Measurements from ENCODE around the gene ERLEC1. TPM values are rescaled to one million over a fixed set of nuclear protein-coding genes. Genes with fewer than 3 reads are reported as not detected.

ERLEC1 gene
- total and polyA plus RNA-seq, 4 experiments from 2014 or later, result 32.4 to 47.3 (median 35.3) TPM

Small RNAs within 50 kb of the gene (microRNA-seq; reads per million reads assigned to microRNA genes)
- gene MIR3682 (ENCODE audit: borderline microRNAs expressed, borderline number of aligned reads, borderline replicate concordance), result not detected

Other genes with a start within 250 kb of the ERLEC1 start
- gene CHAC2, start 19.2 kb upstream of the ERLEC1 start, total RNA-seq, result 1 to 10 TPM; 1.5 to 1.6 TPM
- 1 to 10 TPM; 3.6 to 4.9 TPM for gene CHAC2, start 19.2 kb upstream of the ERLEC1 start, polyA plus RNA-seq
- gene ASB3, start 91 bp upstream of the ERLEC1 start, total RNA-seq, result 10 to 100 TPM; 40.1 to 43.5 TPM
- 10 to 100 TPM; 18.1 to 29.2 TPM for gene ASB3, start 91 bp upstream of the ERLEC1 start, polyA plus RNA-seq
- gene GPR75, start 72.9 kb downstream of the ERLEC1 start, total RNA-seq, result 1 to 10 TPM; 3.1 to 4.3 TPM
- not detected for gene GPR75, start 72.9 kb downstream of the ERLEC1 start, polyA plus RNA-seq
- 10 to 100 TPM; 41.7 to 49.9 TPM for gene PSME4, start 183.9 kb downstream of the ERLEC1 start, total RNA-seq
- 1 to 10 TPM; 2.3 to 8.3 TPM for gene PSME4, start 183.9 kb downstream of the ERLEC1 start, polyA plus RNA-seq